Activated gamma-delta T cell treated with Interleukin-2 at 50 U/mL for 16 hours (primary cell): Measurements from ENCODE around the gene GLI1.
A peak's percentile ranks its signal among the peaks of the same experiment; 100 is the strongest.
"Not testable (repeated sequence)": the region's sequence is repeated elsewhere in the genome, so short reads cannot be mapped to it uniquely, and the experiment has no call there.

Source experiments
- DNase-seq: peaks from one replicate; pipeline ENCODE4 v3.0.0-alpha.2; 2020

Gene GLI1

GRCh38 chr12:57459750-57460467 lies at the start of gene GLI1:
TSS of gene GLI1 (plus strand) at chr12:57459785. CDS start at chr12:57463692, 3,907 bp downstream.
- DNase-seq: no peak

GRCh38 chr12:57410534-57410933 lies 49.1 kb upstream of the GLI1 start:
- no peak for DNase-seq

GRCh38 chr12:57414160-57414559 lies 45.4 kb upstream of the GLI1 start:
- DNase-seq: not testable (repeated sequence)

- DNase-seq: no peak
These were observed 44.5 kb upstream of the GLI1 start for GRCh38 chr12:57415088-57415487.

GRCh38 chr12:57416039-57416996 lies 43.3 kb upstream of the GLI1 start:
- no peak for DNase-seq

GRCh38 chr12:57418255-57418654 lies 41.3 kb upstream of the GLI1 start:
- no peak for DNase-seq

- no peak for DNase-seq
These were observed 40.1 kb upstream of the GLI1 start for GRCh38 chr12:57419495-57419894.

GRCh38 chr12:57420482-57420881 lies 39.1 kb upstream of the GLI1 start:
- no peak for DNase-seq

GRCh38 chr12:57426948-57427347 lies 32.6 kb upstream of the GLI1 start:
- DNase-seq: not testable (repeated sequence)

GRCh38 chr12:57428965-57429364 lies 30.6 kb upstream of the GLI1 start:
- DNase-seq: no peak

- DNase-seq: no peak
These were observed 30.0 kb upstream of the GLI1 start for GRCh38 chr12:57429473-57430111.

GRCh38 chr12:57430112-57430930 lies 29.3 kb upstream of the GLI1 start:
- DNase-seq: peak; percentile 38

GRCh38 chr12:57430931-57431566 lies 28.5 kb upstream of the GLI1 start, which contains the start of gene R3HDM2:
TSS of gene R3HDM2 (minus strand) at chr12:57431043. CDS start at chr12:57310428, 120,615 bp downstream.
- peak; percentile 92 for DNase-seq

- no peak for DNase-seq
These were observed 27.9 kb upstream of the GLI1 start for GRCh38 chr12:57431654-57432188.

GRCh38 chr12:57433370-57433769 lies 26.2 kb upstream of the GLI1 start:
- no peak for DNase-seq

- DNase-seq: no peak
These were observed 24.9 kb upstream of the GLI1 start, which contains the start of gene INHBC for GRCh38 chr12:57434517-57435223. TSS of gene INHBC (plus strand) at chr12:57434784. CDS start at chr12:57434887, 103 bp downstream.

GRCh38 chr12:57435293-57435692 lies 24.3 kb upstream of the GLI1 start:
- no peak for DNase-seq

GRCh38 chr12:57438400-57438799 lies 21.2 kb upstream of the GLI1 start:
- no peak for DNase-seq

- DNase-seq: no peak
These were observed 19.8 kb upstream of the GLI1 start for GRCh38 chr12:57439762-57440266.

- DNase-seq: not testable (repeated sequence)
These were observed 18.2 kb upstream of the GLI1 start for GRCh38 chr12:57441393-57441792.
